B cell (primary cell): ENCODE measurements around the gene PTPN5.

Source experiments
- CTCF ChIP-seq: fragments of 200-600 bp; IDR thresholded peaks from one replicate; pipeline ENCODE4 v1.8.0; 2022; ENCODE audit warnings: antibody characterized with exemption, mild to moderate bottlenecking
- EZH2 ChIP-seq: IDR thresholded peaks from 2 replicates; pipeline ENCODE4 v1.6.1; 2012; ENCODE audit warnings: borderline replicate concordance, low read depth, mild to moderate bottlenecking, moderate library complexity, low read length; ENCODE audit not compliant: insufficient read depth, poor library complexity, severe bottlenecking

- TF ChIP-seq CTCF (no peak), EZH2 (no peak)
Observed at GRCh38 chr11:18682466-18682865, 109.1 kb downstream of the PTPN5 start.
